NCI-H187 (cell line): ENCODE results near the gene CCL1.
"Not testable (repeated sequence)": the region's sequence is repeated elsewhere in the genome, so short reads cannot be mapped to it uniquely, and the experiment has no call there.

Experiments used
- DNase-seq, 2 experiments: peaks; one replicate each; lab custom pipeline; 2025; lab: John Stamatoyannopoulos, UW

CCL1 gene

GRCh38 chr17:34357398-34357797 is 5.6 kb downstream of the CCL1 start:
- DNase-seq: no peak

DNA sequence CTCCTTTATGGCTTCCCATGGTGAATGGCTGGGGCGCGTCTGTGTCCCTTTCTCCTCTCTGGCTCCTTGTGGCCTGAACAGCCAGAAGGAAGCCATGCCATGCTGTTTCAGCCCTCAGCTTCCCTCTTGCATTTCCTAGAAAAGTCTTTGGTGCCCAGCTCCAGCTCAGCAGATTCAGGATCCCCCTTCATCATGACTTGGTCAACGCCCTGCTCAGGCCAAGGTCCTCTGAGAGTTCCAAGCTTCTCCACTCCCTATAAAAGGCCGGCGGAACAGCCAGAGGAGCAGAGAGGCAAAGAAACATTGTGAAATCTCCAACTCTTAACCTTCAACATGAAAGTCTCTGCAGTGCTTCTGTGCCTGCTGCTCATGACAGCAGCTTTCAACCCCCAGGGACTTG is 6.8 kb downstream of the CCL1 start, which contains the start of gene CCL13:
Gene CCL13 (plus strand): TSS at position 287 of the 400 bp plus-strand sequence. CDS start 47 bp downstream, at position 334.
- DNase-seq: no peak

- no peak for DNase-seq
Observed at GRCh38 chr17:34354637-34355036, 8.4 kb downstream of the CCL1 start.

DNA sequence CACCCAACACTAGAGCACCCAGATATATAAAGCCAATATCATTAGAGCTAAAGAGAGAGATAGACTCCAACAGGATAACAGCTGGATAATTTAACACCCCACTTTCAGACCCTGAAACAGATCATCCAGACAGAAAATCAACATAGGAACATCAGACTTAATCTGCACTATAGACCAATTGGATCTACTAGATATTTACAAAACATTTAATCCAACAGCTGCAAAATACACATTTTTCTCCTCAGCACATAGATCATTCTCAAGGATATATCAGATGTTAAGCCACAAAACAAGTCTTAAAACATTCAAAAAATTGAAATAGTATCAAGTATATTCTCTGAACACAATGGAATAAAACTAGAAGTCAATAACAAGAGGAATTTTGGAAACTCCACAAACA is 10.8 kb downstream of the CCL1 start:
- no peak for DNase-seq

- no peak for DNase-seq
Observed at GRCh38 chr17:34351096-34351495, 11.9 kb downstream of the CCL1 start.

DNA sequence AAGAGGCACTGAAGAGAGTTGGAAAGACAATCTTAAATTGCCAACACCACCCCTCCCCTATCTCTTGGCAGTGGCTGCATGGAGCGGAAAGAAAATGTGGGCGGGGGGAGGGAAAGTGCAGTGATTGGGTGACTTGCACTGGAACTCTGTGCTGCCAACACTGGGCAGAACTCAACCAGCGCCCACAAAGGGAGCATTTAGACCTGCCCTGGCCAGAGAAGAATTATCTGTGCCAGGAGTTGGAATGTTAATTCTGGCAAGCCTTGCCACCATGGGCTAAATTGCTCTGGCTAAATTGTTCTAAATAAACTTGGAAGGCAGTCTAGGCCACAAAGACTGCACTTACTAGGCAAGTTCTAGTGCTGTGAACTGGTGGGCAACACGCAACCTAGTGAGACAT is 13.3 kb downstream of the CCL1 start:
- no peak for DNase-seq

DNA sequence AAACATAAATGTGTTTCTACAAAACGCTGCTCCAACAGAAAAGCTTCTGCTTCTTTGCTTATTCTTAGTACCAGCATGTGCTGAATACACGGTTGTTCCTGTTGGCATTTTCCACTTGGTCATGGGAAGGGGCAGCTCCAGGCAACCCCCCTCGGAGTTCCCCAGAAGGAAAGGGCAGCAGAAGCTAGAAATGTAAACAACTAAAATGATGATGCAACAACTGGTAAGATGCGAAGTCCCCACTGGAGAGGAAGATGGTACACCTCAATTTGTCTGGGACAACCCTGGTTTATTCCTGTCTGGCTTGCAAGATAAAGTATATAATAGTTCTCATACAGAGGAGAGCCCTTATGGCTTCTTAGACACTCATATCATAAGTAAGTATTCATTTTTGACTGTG is 16.0 kb downstream of the CCL1 start:
- no peak for DNase-seq

DNA sequence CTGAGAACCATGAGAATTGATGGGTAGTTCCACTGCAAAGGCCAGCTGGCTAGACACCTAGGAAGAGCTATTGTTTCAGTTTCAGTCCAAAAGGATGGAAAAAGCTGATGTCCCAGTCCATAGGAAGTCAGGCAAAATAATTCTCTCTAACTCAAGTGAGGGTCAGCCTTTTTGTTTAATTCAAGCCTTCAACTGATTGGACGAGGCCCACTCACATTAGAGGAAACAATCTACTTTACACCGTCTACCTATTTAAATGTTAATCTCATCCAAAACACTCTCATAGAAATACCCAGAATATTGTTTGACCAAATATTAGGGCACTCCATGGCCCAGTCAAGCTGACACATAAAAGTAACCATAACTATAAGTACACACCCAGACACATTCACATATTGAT is 21.1 kb downstream of the CCL1 start:
- DNase-seq: no peak

GRCh38 chr17:34339138-34339770 is 23.8 kb downstream of the CCL1 start:
- DNase-seq: no peak

DNA sequence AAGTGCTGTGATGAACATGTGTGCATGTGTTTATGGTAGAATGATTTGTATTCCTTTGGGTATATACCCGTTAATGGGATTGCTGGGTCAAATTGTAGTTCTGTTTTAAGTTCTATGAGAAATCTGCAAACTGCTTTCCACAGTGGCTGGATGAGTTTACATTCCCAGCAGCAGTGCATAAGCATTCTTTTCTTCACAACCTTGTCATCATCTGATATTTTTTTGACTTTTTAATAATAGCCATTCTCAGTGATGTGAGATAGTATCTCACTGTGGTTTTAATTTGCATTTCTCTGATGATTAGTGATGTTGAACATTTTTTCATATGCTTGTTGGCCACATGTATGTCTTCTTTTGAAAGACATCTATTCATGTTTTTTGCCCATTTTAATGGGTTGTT is 25.3 kb downstream of the CCL1 start:
- no peak for DNase-seq

DNA sequence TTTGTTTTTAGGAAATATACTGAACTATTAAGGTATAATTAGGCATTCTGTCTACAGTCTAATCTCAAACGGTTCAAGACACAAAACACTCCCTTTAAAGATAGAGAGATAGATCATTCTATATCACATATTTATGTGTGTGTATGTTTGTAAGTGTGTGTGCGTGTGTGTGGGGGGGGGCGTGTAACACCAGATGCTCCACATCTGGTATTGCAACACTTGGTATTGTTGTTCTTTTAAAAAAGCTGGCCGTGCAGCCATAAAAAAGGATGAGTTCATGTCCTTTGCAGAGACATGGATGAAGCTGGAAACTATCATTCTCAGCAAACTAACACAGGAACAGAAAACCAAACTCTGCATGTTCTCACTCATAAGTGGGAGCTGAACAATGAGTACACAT is 35.5 kb downstream of the CCL1 start:
- not testable (repeated sequence) for DNase-seq

DNA sequence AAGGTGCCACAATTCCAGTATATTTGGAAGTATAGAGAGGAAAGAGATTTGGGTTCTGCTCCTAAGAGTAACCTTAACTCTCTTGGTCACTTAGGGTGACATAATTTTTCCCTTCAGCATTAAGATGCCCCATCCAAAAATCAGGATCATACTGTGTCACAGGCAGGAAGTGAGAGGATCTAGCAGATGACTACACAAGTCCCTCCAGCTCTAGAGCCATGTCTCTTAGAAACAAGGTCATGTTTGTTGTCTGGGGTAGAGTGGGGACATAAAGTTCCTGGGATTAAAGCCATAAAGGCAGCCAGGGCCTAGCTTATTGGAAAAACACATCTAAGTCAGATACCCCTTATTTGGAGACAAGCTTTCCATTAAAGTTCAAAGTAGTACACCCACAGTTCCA is 41.1 kb downstream of the CCL1 start:
- DNase-seq: no peak

- DNase-seq: no peak
Observed at GRCh38 chr17:34319039-34319483, 44.0 kb downstream of the CCL1 start, which contains the start of gene CCL8. TSS of gene CCL8 (plus strand) at chr17:34319435. CDS start at chr17:34319502, 67 bp downstream.

DNA sequence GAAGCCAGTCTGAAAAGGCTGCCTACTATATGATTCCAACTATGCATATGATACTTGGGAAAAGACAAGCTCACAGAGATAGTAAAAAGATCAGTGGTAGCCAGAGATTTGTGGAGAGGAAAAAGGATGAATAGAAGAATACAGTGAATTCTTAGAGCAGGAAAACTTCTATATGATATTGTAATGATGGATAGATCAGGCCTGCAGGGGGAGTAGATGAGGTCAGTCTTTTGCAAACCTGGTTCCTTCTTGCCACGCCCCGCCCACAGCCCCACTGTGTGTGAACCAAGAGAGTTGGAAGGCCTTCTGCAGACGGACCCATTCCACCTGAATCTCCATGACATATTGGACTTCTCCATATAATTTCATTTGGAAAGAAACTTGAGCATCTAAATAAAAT is 44.6 kb downstream of the CCL1 start:
- DNase-seq: no peak

DNA sequence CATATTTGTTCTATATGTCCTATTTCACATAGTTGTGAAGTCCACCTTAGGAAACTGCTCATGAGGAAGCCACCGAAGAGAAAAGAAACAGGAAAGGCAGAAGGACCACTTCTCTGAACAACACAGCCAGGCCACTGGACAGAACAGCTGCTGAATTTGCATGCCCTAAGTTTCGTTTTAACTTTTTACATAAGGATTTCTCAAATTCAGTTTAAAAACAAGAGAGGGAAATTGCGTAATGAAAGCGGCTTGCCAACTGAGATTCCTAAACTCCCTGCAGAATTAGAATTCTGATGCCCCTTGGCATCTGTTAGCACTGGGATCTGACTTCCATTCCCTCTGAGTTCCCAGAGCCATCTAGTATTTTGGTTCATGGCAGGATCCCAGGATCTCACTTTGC is 48.8 kb downstream of the CCL1 start:
- no peak for DNase-seq

DNA sequence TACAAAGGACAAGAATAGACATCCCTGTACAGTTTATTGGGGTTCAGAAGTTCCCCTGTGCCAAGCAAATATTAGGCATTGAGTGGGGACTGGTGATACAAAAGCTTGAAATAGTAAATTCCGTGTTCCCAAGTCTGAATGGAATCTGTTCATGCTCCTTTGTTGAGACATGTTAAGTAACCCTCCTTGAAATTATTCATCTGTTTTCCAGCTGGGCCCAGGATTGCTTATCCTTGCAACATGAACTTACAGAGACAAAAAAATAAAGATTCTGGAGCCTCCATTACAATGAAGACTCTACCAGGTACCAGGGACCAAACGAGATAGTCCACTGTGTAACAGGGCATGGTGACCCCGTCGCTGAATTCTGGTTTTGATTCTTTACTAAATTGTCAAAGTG is 49.9 kb downstream of the CCL1 start:
- DNase-seq: no peak

GRCh38 chr17:34312080-34312479 is 51.0 kb downstream of the CCL1 start:
- DNase-seq: no peak

DNA sequence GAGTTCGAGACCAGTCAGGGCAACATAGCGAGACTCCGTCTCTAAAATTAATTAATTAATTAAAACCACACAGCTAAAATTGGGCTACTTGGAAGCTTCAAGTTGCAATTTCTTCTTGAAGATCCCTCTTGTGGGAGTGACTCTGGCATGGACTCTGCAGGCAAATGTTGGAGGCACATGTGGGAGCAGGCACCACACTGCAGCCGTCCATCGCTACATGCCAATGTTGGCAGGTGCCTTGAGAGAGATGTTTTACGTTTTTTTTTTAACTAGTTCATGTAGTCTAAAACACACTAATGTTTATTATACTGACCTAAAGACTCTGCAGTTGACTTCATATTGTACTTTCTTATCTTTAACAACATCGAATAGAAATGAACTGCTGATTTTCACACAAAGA is 51.7 kb downstream of the CCL1 start:
- no peak for DNase-seq
